ENCODE measurements around the gene LENG1. TPM values are rescaled to one million over a fixed set of nuclear protein-coding genes. Genes with fewer than 3 reads are reported as not detected.
A peak's percentile ranks its signal among the peaks of the same experiment; 100 is the strongest.

Gene LENG1
- total and polyA plus RNA-seq, 9 of the 15 experiments (the other 6 are each of a cell fraction or from before 2014, with no cell fraction given) = 0.30 to 10.5 (median 4.7) TPM

DNA sequence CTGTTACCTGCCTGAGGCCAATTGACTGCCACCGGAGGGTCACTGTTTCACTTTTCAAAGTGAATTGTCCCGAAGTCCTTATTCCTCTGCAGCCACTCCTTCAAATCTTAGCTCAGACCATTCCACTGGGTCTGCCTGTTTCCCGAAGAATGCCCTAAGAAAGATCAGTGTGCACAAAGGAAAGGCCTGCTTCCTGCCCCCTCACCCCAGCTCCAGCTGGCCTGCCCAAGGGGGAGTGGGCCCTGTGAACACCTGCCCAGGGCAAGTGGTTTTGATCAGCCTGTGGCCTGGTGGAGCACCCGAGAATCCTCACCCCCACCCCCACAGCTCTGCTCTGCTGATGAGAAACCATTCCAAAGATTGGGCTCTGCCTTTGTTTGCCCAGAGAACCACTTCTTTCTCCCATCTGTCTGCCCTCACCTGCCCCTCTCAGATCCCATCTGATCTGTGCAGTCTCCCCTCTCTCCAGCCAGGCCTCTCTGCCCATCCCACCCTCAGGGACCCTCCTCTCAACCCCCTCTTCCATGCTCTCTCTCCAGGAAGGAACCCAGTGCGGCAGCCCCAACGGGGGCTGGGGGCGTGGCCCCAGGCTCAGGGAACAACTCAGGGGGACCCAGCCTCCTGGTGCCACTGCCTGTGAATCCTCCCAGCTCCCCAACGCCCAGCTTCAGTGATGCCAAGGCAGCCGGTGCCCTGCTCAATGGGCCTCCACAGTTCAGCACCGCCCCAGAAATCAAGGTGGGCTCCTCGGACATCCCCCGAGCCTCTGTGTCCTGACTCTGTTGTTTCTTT lies 10.3 kb downstream of the LENG1 start:
- no peaks in the 10 kb centered on the region for H3K27me3 ChIP-seq (ENCODE audit: control insufficient read depth in 2 of 2, insufficient read depth in 2 of 2, low read length in 2 of 2)
- FAIRE-seq = no peak
- BruUV-seq (replicated peaks) = no TSS peak
- intact Hi-C loops (cut with micrococcal nuclease) (no loop called here), in situ Hi-C loops (cut with MboI) (no loop called here)
- CTCF ChIA-PET (ENCODE audit: low intra/inter-chr PET ratio) = no interaction called here
- peaks cover 96% of the 10 kb centered on the region; the same call in 2 of the 3 replicates for H3K36me3 ChIP-seq (ENCODE audit: control insufficient read depth, insufficient read depth, low read length)
- POLR2A ChIA-PET = interaction anchor here (0.6 to 4.1 kb wide), 4 partner anchors 9 to 62 kb away, joined by 3 to 29 read pairs (median 4); partner anchors contain the start of gene CNOT3
- H3K9ac ChIP-seq (ENCODE audit: insufficient read depth in 1 of 2, low read depth in 2 of 2, low read length in 2 of 2) = 0 out of 4 replicates have a peak overlapping the region, but pooled peaks of 1 of the 2 experiments have one; percentile 8
- no peak overlapping the region for H3K4me2 ChIP-seq (ENCODE audit: insufficient read depth, low read length)
- peaks cover 0 to 10% of the 10 kb centered on the region in 2 experiments; a peak in 1 of 5 replicates for H3K4me1 ChIP-seq (replicated peaks in 1 of 2; ENCODE audit: control insufficient read depth in 2 of 2, insufficient read depth in 2 of 2, low read length in 2 of 2)
- no peaks in the 10 kb centered on the region for H3K9me1 ChIP-seq (ENCODE audit: control insufficient read depth, insufficient read depth, low read length)
- TF ChIP-seq ARHGAP35 (IDR thresholded peaks at IDR 0.05; ENCODE audit: partially characterized antibody) = no peak
- TF ChIP-seq RBFOX2 (IDR thresholded peaks at IDR 0.05; ENCODE audit: low read depth, low read length) = 0 out of 2 replicates have a peak, but pooled peaks have one; percentile 20
- no peak for TF ChIP-seq ERF (CRISPR knock-in tag; IDR thresholded peaks at IDR 0.05)
- TF ChIP-seq, protein P1, sequence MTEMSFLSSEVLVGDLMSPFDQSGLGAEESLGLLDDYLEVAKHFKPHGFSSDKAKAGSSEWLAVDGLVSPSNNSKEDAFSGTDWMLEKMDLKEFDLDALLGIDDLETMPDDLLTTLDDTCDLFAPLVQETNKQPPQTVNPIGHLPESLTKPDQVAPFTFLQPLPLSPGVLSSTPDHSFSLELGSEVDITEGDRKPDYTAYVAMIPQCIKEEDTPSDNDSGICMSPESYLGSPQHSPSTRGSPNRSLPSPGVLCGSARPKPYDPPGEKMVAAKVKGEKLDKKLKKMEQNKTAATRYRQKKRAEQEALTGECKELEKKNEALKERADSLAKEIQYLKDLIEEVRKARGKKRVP (CRISPR knock-in tag; IDR thresholded peaks at IDR 0.05) = no peak
- WGBS (ENCODE audit: insufficient coverage, low coverage, missing lambda C conversion rate) = 80% methylated on average over 6 of the region's 12 CpGs
- ATAC-seq = no peak
- H2AFZ ChIP-seq (ENCODE audit: low read depth, low read length) = no peak overlapping the region
- H3K79me2 ChIP-seq (ENCODE audit: control insufficient read depth, insufficient read depth, low read length) = no peaks in the 10 kb centered on the region
- no peaks in the 10 kb centered on the region for H3K9me3 ChIP-seq (replicated peaks; ENCODE audit: control insufficient read depth, insufficient read depth, low read depth, low read length)
- no peaks in the 10 kb centered on the region; the same call in 1 of the 2 replicates for H4K20me1 ChIP-seq (replicated peaks; ENCODE audit: control insufficient read depth, insufficient read depth, low read length)
- H3K4me3 ChIP-seq = no peak overlapping the region
- no peak for DNase-seq (ENCODE audit: extremely low read depth in 1 of 4, low spot score in 3 of 4)
- H3K27ac ChIP-seq (ENCODE audit: extremely low read depth, low read depth, low read length) = no peak overlapping the region

All from K562 (cell line).